ENCODE measurements around the gene ZC3H13. TPM values are rescaled to one million over a fixed set of nuclear protein-coding genes. Genes with fewer than 3 reads are reported as not detected.
"Not testable (repeated sequence)": the region's sequence is repeated elsewhere in the genome, so short reads cannot be mapped to it uniquely, and the experiment has no call there.

Gene ZC3H13
- total RNA-seq, 2 experiments from 2014 or later: 34.1 to 37.7 TPM

DNA sequence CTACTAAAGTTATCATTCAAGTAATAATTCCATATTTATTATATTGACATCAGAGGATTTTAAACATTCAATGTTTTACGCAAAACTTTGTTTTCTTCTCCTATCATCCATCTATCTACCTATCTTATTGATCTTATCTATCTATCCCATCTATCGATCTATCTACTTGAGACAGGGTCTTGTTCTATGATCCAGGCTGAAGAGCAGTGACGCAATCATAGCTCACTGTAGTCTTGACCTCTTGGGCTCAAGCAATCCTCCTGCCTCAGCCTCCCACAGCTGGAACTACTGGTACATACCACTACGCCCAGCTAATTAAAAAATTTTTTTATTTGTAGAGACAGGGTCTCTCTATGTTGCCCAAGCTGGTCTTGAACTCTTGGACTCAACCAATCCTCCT is 27.4 kb downstream of the ZC3H13 start:
- no peak overlapping the region for H3K4me3 Mint-ChIP-seq
- no peaks in the 10 kb centered on the region for H3K27me3 Mint-ChIP-seq
- peaks cover 31% of the 10 kb centered on the region for H3K36me3 Mint-ChIP-seq (ENCODE audit: low read depth)
- no peaks in the 10 kb centered on the region for H3K4me1 Mint-ChIP-seq
- no peak overlapping the region for H3K27ac Mint-ChIP-seq
- ChIA-PET CTCF (no interaction called here), POLR2A (interaction anchor here (1.3 kb wide), 1 partner anchor 8 kb away, joined by 3 read pairs; no protein-coding TSS in a partner anchor)
- peaks cover 3% of the 10 kb centered on the region for H3K9me3 Mint-ChIP-seq
- DNase-seq: no peak

DNA sequence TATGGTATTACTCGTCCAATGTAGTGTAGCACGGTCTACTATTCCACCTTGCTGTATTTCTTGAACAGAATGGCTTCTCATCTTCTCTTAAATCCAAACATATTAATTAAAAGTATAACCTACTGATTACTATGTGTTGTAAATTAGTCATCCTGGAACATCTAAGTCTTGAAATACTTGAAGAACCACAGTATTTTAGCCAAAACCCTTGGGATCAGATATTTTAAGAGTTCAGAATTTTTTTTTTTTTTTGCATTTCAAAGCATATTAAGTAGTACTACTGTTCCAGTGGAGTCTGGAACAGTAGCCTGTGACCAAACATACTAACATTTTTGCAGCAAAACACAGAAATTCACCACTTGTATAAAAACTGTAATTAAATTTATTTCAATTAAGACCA is 30.1 kb downstream of the ZC3H13 start:
- no peak for DNase-seq
- H3K27ac Mint-ChIP-seq: no peak overlapping the region
- CTCF ChIA-PET: no interaction called here
- H3K4me1 Mint-ChIP-seq: peaks cover 3% of the 10 kb centered on the region
- no peaks in the 10 kb centered on the region for H3K9me3 Mint-ChIP-seq
- no peak overlapping the region for H3K4me3 Mint-ChIP-seq
- H3K27me3 Mint-ChIP-seq: no peaks in the 10 kb centered on the region
- H3K36me3 Mint-ChIP-seq (ENCODE audit: low read depth): peaks cover 18% of the 10 kb centered on the region
- POLR2A ChIA-PET: no interaction called here

DNA sequence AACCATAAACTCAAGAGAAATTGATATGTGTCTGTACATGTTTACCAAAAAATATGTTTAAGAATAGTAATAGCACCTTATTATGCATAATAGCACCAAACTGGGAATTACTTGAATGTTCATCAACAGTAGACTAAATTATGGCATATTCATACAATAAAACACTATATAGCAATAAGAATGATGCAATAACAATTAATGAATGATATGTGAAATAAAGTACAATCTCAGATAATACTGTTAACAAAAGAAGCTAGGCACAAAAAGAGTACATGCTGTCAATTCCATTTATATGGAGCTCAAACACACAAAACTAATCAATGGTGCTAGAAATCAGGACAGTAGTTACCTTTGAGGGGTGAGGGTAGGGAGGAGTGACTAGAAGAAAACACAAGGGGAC is 36.3 kb downstream of the ZC3H13 start:
- CTCF ChIA-PET: no interaction called here
- POLR2A ChIA-PET: no interaction called here
- peaks cover 35% of the 10 kb centered on the region for H3K36me3 Mint-ChIP-seq (ENCODE audit: low read depth)
- no peak overlapping the region for H3K4me3 Mint-ChIP-seq
- DNase-seq: no peak
- H3K4me1 Mint-ChIP-seq: peaks cover 5% of the 10 kb centered on the region
- H3K9me3 Mint-ChIP-seq: no peaks in the 10 kb centered on the region
- H3K27me3 Mint-ChIP-seq: no peaks in the 10 kb centered on the region
- no peak overlapping the region for H3K27ac Mint-ChIP-seq

DNA sequence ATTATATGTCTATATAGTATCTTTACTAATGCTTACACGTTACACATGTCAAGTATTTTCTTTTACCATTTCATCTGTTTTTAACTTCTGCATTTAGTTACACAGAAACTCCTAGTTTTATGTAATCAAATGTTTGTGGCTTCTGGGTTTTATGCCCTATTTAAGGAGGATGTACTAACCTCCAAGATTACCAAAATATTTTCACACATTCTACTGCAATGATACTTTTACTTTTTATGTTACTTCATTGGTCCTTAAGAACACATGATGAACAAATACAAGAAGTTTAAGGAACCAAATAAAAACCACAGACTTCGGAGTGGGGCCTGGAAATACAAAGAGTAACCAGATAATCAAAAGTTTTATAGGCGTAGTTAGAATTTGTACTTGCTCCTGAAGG is 37.2 kb downstream of the ZC3H13 start:
- DNase-seq: no peak
- H3K36me3 Mint-ChIP-seq (ENCODE audit: low read depth): peaks cover 37% of the 10 kb centered on the region
- no peaks in the 10 kb centered on the region for H3K27me3 Mint-ChIP-seq
- peaks cover 5% of the 10 kb centered on the region for H3K4me1 Mint-ChIP-seq
- H3K4me3 Mint-ChIP-seq: no peak overlapping the region
- H3K27ac Mint-ChIP-seq: no peak overlapping the region
- CTCF ChIA-PET: no interaction called here
- H3K9me3 Mint-ChIP-seq: no peaks in the 10 kb centered on the region
- POLR2A ChIA-PET: no interaction called here

DNA sequence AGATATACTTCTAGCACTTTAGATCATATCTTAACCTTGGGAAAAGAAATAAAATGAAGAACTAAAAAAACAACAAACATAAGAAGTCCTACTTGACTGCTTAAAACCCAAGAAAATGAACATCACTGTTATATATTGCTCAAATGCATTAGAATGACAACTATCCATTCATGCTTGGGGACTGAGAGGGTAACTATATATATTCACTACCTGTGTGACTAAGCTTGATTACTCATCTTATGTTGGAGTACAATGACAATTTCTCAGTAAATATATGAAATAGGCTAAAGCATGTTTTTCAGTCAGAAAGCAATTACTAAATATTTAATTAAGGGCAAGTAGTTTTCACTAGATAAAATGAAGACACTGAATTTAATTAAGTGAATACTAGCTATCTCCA is 40.1 kb downstream of the ZC3H13 start:
- ChIA-PET CTCF (interaction anchor here (0.6 kb wide), 2 partner anchors 259 to 307 kb away, joined by 3 to 8 read pairs; no protein-coding TSS in a partner anchor), POLR2A (no interaction called here)
- Mint-ChIP-seq H3K4me1 (peaks cover 2% of the 10 kb centered on the region), H3K4me3 (no peak overlapping the region), H3K27me3 (no peaks in the 10 kb centered on the region), H3K27ac (no peak overlapping the region), H3K36me3 (ENCODE audit: low read depth) (peaks cover 38% of the 10 kb centered on the region), H3K9me3 (no peaks in the 10 kb centered on the region)
- no peak for DNase-seq

DNA sequence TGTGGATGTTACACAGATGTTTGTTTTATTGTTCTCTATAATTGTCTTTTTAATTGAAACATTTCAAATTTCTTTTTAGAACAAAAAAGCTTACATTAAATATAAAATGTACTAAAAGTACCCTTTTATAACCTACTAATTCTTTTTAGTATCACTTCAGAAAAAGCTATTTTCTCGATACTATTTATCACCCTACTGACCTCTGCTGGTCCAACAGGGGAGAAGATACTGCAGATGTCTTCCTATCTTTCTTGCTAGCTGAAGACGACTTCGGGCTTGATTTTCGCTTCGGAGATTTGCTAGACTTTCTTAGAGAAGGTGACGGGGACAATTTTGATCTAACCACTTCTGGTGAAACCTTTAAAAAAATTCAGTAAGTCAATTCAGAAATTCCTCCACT is 42.4 kb downstream of the ZC3H13 start:
- Mint-ChIP-seq H3K27me3 (no peaks in the 10 kb centered on the region), H3K27ac (no peak overlapping the region), H3K4me3 (no peak overlapping the region), H3K4me1 (peaks cover 2% of the 10 kb centered on the region), H3K36me3 (ENCODE audit: low read depth) (peaks cover 32% of the 10 kb centered on the region), H3K9me3 (no peaks in the 10 kb centered on the region)
- POLR2A ChIA-PET: interaction anchor here (2.8 kb wide), 1 partner anchor 42 kb away, joined by 8 read pairs; the partner anchor contains the start of gene ZC3H13
- DNase-seq: no peak
- CTCF ChIA-PET: no interaction called here

DNA sequence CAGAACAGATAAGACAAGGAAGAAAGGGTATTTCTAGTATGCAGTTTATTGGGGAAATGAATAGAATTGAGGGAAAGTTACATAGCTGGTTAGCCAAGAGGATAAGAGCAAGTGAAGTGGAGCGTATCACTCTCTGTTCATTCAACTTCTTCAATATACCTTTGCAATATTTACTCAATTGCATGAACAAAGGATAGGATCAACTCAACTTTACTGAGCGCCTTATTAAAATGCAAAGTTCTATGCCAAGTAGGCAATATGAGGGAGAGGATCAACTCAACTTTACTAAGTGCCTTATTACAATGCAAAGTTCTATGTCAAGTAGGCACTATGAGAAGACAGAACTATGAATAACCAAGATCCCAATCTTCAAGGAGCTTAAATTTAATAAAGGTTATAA is 43.9 kb downstream of the ZC3H13 start:
- POLR2A ChIA-PET: no interaction called here
- CTCF ChIA-PET: no interaction called here

DNA sequence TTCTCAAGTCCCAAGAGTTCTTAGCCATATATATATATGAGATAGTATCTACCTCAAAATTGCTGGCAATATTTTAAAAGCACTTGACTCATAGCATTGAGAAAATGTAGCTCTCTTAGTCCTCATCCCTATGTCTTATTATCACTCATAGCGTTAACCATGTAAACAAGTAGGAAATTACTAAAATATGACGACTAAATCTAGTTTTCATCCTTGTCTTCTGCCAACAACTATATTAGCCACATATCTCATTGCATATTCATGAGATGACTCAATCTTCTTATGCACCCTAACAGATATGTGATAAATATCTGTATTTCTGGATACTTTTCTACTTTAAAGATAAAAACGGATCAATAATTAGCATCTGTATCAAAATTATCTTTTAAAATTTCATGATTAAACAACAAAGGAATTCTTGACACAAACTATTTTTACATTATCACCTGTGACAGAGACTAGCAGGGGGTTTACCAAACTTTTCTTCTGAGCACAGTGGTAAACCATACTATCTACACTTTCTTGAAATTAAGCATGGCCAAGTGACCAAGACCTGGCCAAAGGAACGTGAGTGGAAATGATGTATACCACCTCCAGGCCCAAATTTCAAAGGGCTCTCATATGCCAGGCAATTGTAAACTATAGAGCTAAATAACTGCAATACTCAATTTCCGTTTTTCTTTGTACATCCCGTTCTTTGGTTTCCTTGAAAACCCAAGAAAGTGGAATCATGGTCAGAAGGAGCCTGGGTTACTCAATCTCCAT is 45.7 kb downstream of the ZC3H13 start:
- H3K27ac Mint-ChIP-seq: no peak overlapping the region
- H3K4me3 Mint-ChIP-seq: no peak overlapping the region
- CTCF ChIA-PET: no interaction called here
- H3K4me1 Mint-ChIP-seq: no peaks in the 10 kb centered on the region
- DNase-seq: no peak
- no peaks in the 10 kb centered on the region for H3K9me3 Mint-ChIP-seq
- POLR2A ChIA-PET: no interaction called here
- H3K27me3 Mint-ChIP-seq: no peaks in the 10 kb centered on the region
- H3K36me3 Mint-ChIP-seq (ENCODE audit: low read depth): peaks cover 37% of the 10 kb centered on the region

More for the DNA sequence above, 43.9 kb downstream of the ZC3H13 start:
- no peak overlapping the region for H3K4me3 Mint-ChIP-seq
- no peak overlapping the region for H3K27ac Mint-ChIP-seq
- peaks cover 2% of the 10 kb centered on the region for H3K4me1 Mint-ChIP-seq
- no peaks in the 10 kb centered on the region for H3K9me3 Mint-ChIP-seq
- H3K27me3 Mint-ChIP-seq: no peaks in the 10 kb centered on the region
- peaks cover 34% of the 10 kb centered on the region for H3K36me3 Mint-ChIP-seq (ENCODE audit: low read depth)
- DNase-seq: no peak

DNA sequence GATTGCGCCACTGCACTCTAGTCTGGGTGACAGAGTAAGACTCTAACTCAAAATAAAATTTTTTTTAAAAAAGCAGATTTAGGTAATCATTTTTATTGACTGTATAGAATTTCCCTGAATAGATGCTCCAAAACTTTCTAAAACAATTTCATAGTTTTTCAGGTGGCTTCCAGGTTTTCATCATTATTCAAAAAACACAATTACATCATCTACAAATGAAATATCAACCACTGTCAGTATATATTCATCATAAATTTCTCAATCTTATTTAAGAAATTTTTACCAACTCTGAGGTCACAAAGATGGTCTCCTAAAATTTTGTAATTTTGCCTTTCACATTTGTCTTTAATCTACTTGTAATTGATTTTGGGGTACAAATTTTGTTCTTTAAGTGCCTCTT is 48.1 kb downstream of the ZC3H13 start:
- H3K4me1 Mint-ChIP-seq: no peaks in the 10 kb centered on the region
- H3K36me3 Mint-ChIP-seq (ENCODE audit: low read depth): peaks cover 53% of the 10 kb centered on the region
- CTCF ChIA-PET: no interaction called here
- no peak overlapping the region for H3K27ac Mint-ChIP-seq
- H3K9me3 Mint-ChIP-seq: no peaks in the 10 kb centered on the region
- no peaks in the 10 kb centered on the region for H3K27me3 Mint-ChIP-seq
- no peak overlapping the region for H3K4me3 Mint-ChIP-seq
- no peak for DNase-seq
- POLR2A ChIA-PET: no interaction called here

DNA sequence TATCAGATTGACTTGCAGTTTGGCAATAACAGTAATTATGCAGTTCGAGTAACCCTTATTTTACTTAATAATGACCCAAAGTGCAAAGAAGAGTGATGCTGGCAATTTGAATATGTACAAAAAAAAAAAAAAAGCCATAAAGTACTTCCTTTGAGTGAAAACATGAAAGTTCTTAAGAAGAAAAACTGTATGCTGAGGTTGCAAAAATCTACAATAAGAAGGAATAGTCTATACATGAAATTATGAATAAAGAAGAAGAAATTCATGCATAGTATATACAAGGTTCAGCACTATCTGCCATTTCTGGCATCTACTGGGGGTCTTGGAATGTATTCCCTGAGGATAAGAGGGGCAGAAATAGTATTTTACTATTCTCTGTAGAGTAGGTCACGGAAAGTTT is 55.9 kb downstream of the ZC3H13 start:
- Mint-ChIP-seq H3K9me3 (no peaks in the 10 kb centered on the region), H3K27me3 (no peaks in the 10 kb centered on the region), H3K27ac (no peak overlapping the region), H3K4me1 (peaks cover 7% of the 10 kb centered on the region), H3K36me3 (ENCODE audit: low read depth) (peaks cover 31% of the 10 kb centered on the region), H3K4me3 (no peak overlapping the region)
- ChIA-PET CTCF (no interaction called here), POLR2A (no interaction called here)
- DNase-seq: no peak

DNA sequence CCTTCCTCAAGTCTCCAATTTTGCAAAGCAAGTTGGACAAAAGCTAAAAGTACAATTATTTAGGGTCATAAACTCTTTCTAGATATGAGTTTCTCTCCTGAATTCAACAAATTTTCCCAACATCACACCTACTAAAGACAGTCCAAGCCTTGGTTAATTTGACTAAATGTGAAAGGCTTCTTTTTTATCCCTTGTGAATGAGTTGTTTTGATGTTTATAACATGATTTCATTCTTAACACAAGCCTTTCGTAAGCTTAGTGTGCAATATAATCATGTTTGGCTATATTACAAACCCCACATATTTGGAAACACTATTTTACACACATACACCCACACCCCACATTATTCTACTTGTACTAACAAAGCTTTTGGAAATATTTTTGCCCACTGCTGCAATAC is 57.3 kb downstream of the ZC3H13 start:
- ChIA-PET CTCF (interaction anchor here (1.4 kb wide), 1 partner anchor 372 kb away, joined by 3 read pairs; no protein-coding TSS in a partner anchor), POLR2A (no interaction called here)
- DNase-seq: no peak
- Mint-ChIP-seq H3K4me3 (no peak overlapping the region), H3K27me3 (no peaks in the 10 kb centered on the region), H3K36me3 (ENCODE audit: low read depth) (peaks cover 19% of the 10 kb centered on the region), H3K4me1 (peaks cover 7% of the 10 kb centered on the region), H3K9me3 (no peaks in the 10 kb centered on the region), H3K27ac (no peak overlapping the region)

DNA sequence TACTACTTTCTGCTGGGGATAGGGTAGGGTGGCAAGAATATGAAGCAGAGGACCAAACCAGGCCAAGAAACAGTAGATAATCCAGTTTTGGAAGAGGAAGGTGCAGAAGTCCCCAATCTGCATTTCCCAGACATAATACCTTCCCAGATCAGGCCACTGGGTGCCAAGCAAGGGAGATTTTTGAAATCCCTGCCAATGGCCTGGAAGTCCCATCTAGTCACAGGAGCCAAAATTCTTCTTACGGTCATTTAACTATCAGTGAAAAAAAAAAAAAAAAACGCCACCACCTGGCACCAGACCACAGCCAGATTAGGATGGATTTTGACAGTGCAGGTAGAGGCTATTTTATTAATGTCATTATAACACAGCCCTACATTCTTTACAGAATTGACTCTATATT is 57.8 kb downstream of the ZC3H13 start:
- Mint-ChIP-seq H3K4me3 (no peak overlapping the region), H3K27ac (no peak overlapping the region), H3K4me1 (peaks cover 7% of the 10 kb centered on the region), H3K36me3 (ENCODE audit: low read depth) (peaks cover 14% of the 10 kb centered on the region), H3K27me3 (no peaks in the 10 kb centered on the region), H3K9me3 (no peaks in the 10 kb centered on the region)
- ChIA-PET CTCF (interaction anchor here (1.4 kb wide), 1 partner anchor 372 kb away, joined by 3 read pairs; no protein-coding TSS in a partner anchor), POLR2A (no interaction called here)
- no peak for DNase-seq

DNA sequence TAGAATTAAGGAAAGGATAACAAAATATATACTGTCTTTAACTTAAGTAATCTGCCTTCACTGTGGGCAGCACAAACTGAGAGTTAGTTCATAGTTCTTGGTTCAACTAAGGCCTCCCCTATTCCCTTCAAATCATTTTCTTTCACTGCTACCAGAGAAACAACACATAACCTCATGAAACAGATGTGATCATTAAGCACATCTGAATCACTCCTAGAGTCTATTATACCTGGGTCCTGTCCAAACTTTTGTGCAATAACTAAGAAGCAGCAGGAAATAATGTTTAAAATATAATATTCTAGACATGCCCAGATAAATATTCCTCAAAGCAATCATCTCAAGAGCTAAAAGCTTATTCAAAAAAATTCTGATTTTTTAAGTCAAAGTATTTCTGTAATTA is 62.9 kb downstream of the ZC3H13 start:
- H3K36me3 Mint-ChIP-seq (ENCODE audit: low read depth): peaks cover 39% of the 10 kb centered on the region
- H3K27me3 Mint-ChIP-seq: no peaks in the 10 kb centered on the region
- CTCF ChIA-PET: no interaction called here
- no peaks in the 10 kb centered on the region for H3K9me3 Mint-ChIP-seq
- H3K4me3 Mint-ChIP-seq: no peak overlapping the region
- no peak overlapping the region for H3K27ac Mint-ChIP-seq
- POLR2A ChIA-PET: interaction anchor here (0.6 kb wide), 1 partner anchor 780 kb away, joined by 3 read pairs; no protein-coding TSS in a partner anchor
- DNase-seq: no peak
- H3K4me1 Mint-ChIP-seq: no peaks in the 10 kb centered on the region

DNA sequence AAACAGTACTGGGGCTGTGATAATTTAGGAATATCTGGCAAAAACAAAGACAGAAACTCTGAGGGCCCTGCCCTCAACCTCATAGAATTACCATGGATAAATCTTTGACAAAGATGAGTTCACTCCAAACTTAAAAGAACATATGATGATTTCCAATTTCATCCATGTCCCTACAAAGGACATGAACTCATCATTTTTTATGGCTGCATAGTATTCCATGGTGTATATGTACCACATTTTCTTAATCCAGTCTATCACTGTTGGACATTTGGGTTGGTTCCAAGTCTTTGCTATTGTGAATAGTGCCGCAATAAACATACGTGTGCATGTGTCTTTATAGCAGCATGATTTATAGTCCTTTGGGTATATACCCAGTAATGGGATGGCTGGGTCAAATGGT is 71.4 kb downstream of the ZC3H13 start:
- CTCF ChIA-PET, POLR2A ChIA-PET, H3K27ac Mint-ChIP-seq: not testable (repeated sequence)

More for the DNA sequence above, 71.4 kb downstream of the ZC3H13 start:
- not testable (repeated sequence) for H3K9me3 Mint-ChIP-seq, H3K27me3 Mint-ChIP-seq, H3K4me1 Mint-ChIP-seq, DNase-seq, H3K4me3 Mint-ChIP-seq
- H3K36me3 Mint-ChIP-seq (ENCODE audit: low read depth): peaks cover 68% of the 10 kb centered on the region

Data from activated CD4-positive, alpha-beta memory T cell treated with anti-CD3 and anti-CD28 coated beads, Interleukin-2, amount 10 ng/mL, durations not matched to agents 7 days and 5 days (primary cell).